ENCODE results near the gene NRN1L.

NRN1L gene

GRCh38 chr16:67843343-67843765 is 41.3 kb upstream of the NRN1L start:
- ChIA-PET CTCF (interaction anchor here (0.6 to 3.8 kb wide), 5 partner anchors 19 to 201 kb away, joined by 3 to 20 read pairs (median 3); no protein-coding TSS in a partner anchor), POLR2A (ENCODE audit: low non-redundant PET) (no interaction called here)
- DNase-seq (ENCODE audit: low spot score), result no peak
- peak overlapping the region; percentile 97 for H3K27ac ChIP-seq
- TF ChIP-seq CTCF (conservative IDR thresholded peaks at IDR 0.05; ENCODE audit: low read depth), result no peak

- DNase-seq (ENCODE audit: low spot score), result peak; percentile 57
- no peak for TF ChIP-seq CTCF (conservative IDR thresholded peaks at IDR 0.05; ENCODE audit: low read depth)
- POLR2A ChIA-PET (ENCODE audit: low non-redundant PET), result interaction anchor here (0.6 kb wide), 1 partner anchor 20 kb away, joined by 3 read pairs; no protein-coding TSS in a partner anchor
- CTCF ChIA-PET, result interaction anchor here (0.6 to 3.8 kb wide), 7 partner anchors 11 to 126 kb away, joined by 3 to 20 read pairs (median 4); no protein-coding TSS in a partner anchor
- H3K27ac ChIP-seq, result peak overlapping the region; percentile 96
These were observed 40.2 kb upstream of the NRN1L start for GRCh38 chr16:67844497-67844896.

GRCh38 chr16:67845291-67846062 is 39.2 kb upstream of the NRN1L start:
- POLR2A ChIA-PET (ENCODE audit: low non-redundant PET), result interaction anchor here (0.6 to 1.7 kb wide), 2 partner anchors 10 to 19 kb away, joined by 3 to 5 read pairs; no protein-coding TSS in a partner anchor
- CTCF ChIA-PET, result interaction anchor here (0.6 to 3.8 kb wide), 8 partner anchors 12 to 484 kb away, joined by 3 to 20 read pairs (median 4); no protein-coding TSS in a partner anchor
- H3K27ac ChIP-seq, result peak overlapping the region; percentile 96
- no peak for TF ChIP-seq CTCF (conservative IDR thresholded peaks at IDR 0.05; ENCODE audit: low read depth)
- no peak for DNase-seq (ENCODE audit: low spot score)

- ChIA-PET CTCF (interaction anchor here (0.6 to 3.8 kb wide), 4 partner anchors 29 to 331 kb away, joined by 3 to 20 read pairs (median 3); no protein-coding TSS in a partner anchor), POLR2A (ENCODE audit: low non-redundant PET) (interaction anchor here (1.7 kb wide), 1 partner anchor 10 kb away, joined by 5 read pairs; no protein-coding TSS in a partner anchor)
- H3K27ac ChIP-seq, result peak overlapping the region; percentile 96
- no peak for DNase-seq (ENCODE audit: low spot score)
- no peak for TF ChIP-seq CTCF (conservative IDR thresholded peaks at IDR 0.05; ENCODE audit: low read depth)
These were observed 38.7 kb upstream of the NRN1L start for GRCh38 chr16:67846063-67846319.

GRCh38 chr16:67846320-67847063 is 38.2 kb upstream of the NRN1L start, which contains the start of gene NUTF2:
NUTF2 (plus strand) TSS chr16:67846933; CDS start chr16:67865131, 18,198 bp downstream.
- peak within 1 kb of the TSS; percentile 96 for H3K27ac ChIP-seq
- no peak for TF ChIP-seq CTCF (conservative IDR thresholded peaks at IDR 0.05; ENCODE audit: low read depth)
- ChIA-PET POLR2A (ENCODE audit: low non-redundant PET) (interaction anchor here (0.5 to 1.7 kb wide), 3 partner anchors 11 to 25 kb away, joined by 3 to 5 read pairs (median 3); no protein-coding TSS in a partner anchor), CTCF (interaction anchor here (0.6 to 3.8 kb wide), 4 partner anchors 30 to 332 kb away, joined by 3 to 20 read pairs (median 3); no protein-coding TSS in a partner anchor)
- DNase-seq (ENCODE audit: low spot score), result peak; percentile 92
